Measurements from ENCODE around the gene UPF1.
"Not testable (repeated sequence)": the region's sequence is repeated elsewhere in the genome, so short reads cannot be mapped to it uniquely, and the experiment has no call there.

UPF1 gene

GRCh38 chr19:18894254-18895037 lies 62.7 kb downstream of the UPF1 start:
- FAIRE-seq (no peak), DNase-seq (ENCODE audit: extremely low spot score, insufficient read length, low read depth) (no peak)

DNA sequence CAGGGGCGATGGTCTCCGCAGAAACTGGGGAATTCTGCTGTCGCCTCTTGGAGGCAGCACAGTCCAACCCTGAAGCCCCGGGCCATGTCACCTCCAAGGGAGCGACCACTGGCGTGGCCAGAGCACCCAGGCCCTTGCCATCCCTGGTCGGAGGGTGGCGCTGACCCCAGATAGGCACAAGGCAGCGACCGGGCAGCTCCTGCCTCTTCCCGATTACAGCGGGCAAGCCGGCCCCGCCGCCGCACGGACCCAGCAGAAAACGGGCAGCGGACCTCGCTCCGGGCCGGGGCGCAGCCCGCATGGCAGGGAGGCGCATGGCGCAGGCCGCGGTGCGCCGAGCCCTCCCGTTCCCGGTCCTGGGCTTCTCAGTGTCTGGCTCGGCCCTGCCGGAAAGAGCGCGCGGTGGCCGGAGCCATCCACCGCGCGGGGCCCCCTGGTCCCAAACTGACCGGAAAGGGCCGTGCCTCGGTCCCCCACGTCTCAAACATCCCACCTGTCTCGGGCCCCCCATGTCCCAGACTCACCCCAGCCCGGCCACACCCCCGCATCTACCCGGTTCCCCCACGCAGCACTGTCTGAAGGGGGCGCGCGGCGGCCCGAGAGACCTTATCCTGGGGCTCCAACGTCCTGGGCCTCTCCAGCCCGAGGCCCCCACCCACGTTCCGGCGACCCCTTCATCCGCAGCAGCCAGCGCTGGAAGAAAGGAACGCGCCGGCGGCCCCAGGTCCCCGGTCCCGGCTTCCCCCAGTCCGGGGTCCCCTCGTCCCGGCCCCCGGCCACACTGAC lies 63.5 kb downstream of the UPF1 start:
- FAIRE-seq (no peak), DNase-seq (ENCODE audit: extremely low spot score, insufficient read length, low read depth) (no peak)

GRCh38 chr19:18895824-18896341 lies 64.1 kb downstream of the UPF1 start, which contains the start of gene CERS1:
Gene CERS1 (minus strand): TSS chr19:18896158. CDS start chr19:18896072, 86 bp downstream.
- FAIRE-seq, result no peak
- no peak for DNase-seq (ENCODE audit: extremely low spot score, insufficient read length, low read depth)

DNA sequence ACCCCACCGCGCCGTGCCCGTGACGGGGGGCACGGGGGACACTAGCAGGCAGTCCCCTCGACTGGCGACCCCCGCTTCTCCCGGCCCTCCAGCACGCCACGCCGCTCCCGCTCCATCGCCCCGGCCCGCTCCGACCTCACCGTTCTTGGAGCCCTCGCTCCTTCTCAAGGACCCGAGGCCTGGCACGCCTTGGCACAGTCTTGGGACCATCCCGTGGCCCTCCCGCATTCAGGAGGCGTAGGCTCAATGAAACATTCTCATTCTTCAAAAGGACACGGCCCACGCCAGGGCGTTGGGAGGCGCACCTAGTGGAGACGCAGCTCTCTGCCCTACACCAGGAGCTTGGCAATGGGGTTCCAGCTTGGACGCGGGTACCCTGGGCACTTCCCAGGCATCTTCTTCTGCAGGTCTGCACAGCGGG lies 64.7 kb downstream of the UPF1 start:
- FAIRE-seq (no peak), DNase-seq (ENCODE audit: extremely low spot score, insufficient read length, low read depth) (no peak)

DNA sequence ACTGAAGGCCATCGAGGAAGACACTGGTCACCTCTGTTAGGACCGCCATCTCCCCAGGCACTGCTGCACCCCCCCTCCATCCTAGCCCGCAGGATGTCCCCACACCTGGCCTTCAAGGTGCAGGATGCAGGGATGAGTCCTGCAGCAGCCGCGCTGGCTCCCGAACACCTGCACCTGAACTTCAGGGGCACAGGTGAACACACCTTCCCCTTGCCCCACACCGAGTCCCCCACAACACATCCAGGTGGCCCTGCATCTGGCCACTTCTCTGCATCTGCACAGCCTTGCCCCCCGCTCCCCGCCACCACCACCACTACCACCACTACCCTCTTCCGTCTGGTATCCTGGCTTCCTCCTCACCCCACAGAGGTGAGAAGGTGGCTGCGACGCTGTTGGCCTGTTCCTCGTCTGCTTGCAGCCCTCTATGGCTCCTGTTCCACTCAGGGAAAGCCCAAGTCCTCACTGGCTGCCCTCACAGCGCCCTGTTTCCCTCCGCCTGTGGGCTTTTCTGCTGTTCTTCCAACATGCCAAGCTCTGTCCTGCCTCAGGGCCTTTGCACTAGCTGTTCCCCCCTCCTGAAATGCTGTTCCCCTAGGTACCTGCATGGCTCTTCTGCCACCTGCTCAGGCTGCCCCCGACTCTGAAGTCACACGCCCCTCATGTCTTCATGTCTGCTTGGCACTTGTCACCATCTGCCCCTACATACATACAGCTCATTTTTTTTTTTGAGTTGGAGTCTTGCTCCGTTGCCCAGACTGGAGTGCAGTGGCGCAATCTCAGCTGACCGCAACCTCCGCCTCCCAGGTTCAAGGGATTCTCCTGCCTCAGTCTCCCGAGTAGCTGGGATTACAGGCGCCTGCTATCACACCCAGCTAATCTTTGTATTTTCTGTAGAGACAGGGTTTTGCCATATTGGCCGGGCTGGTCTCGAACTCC lies 65.6 kb downstream of the UPF1 start:
- DNase-seq (ENCODE audit: extremely low spot score, insufficient read length, low read depth) (no peak), FAIRE-seq (no peak)

DNA sequence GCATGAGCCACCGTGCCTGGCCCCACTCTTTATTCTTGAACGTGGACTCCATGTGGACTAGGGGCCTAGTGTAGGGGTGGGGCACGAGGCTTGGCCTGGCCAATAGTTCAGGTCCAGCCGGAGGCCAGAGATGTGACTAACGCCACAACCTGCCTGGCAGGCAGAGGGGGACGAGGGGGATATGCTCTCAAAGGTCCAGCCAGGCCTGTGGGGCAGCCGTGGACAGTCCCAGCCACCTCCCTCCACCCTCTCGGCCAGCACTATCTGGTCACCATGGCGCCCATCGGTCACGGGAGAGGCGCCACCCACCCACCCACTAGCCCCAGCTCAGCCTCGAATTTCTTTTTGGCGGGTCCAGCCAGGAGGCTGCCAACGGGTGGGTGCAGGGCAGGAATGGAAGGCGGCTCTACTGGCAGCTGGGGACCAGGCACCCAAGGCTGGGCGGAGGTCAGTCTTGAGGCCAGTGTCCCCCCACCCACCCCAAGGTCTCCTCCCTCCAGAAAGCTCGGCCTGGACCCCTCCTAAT lies 66.4 kb downstream of the UPF1 start:
- FAIRE-seq (no peak), DNase-seq (ENCODE audit: extremely low spot score, insufficient read length, low read depth) (no peak)

GRCh38 chr19:18898607-18899408 lies 67.0 kb downstream of the UPF1 start:
- DNase-seq (ENCODE audit: extremely low spot score, insufficient read length, low read depth), result no peak
- FAIRE-seq, result no peak

DNA sequence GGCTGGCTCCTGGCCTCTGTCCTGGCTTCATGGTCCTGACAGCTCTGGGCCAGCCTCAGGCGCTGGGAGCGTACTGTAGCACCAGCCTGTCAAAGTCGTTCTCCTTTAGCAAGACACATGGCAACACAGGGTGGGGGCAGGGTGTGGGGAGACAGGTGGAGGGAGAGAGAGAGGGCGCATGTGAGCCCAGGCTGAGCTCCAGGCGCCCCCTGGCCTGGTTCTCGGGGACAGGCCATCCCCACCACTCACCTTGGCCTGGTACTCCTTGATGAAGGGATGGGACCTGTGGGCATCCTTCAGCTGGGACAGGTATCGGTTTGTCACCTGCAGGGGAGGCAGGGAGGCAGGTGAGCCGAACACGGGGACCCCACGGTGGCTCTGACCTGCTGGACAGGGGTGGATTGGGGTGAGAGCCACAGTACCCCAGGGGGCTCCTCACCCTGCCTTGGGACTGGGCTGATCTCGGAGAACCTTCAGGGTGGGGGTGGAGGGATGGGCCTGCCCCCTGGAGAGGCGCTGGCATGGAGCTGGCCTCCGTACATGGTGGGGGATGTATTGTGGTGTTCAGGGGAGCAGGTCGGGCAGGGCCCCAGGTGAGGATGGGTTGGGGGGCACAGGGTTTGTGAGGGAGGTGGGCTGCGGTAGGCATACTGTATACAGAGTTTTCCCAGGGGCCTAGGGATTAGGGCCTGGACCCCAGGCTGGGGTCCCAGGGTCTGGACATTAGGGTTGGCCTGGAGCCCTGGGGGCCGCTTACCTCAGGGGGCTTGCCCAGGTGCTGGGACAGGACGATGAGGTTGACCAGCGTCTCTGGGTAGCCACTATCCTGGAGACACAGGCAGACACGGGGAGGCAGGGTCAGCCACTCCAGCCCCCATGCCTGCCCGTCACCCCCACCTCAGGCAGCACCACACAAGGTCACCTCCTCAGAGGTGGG lies 68.1 kb downstream of the UPF1 start:
- FAIRE-seq, result no peak
- DNase-seq (ENCODE audit: extremely low spot score, insufficient read length, low read depth), result no peak

- DNase-seq (ENCODE audit: extremely low spot score, insufficient read length, low read depth) (no peak), FAIRE-seq (no peak)
Measured at GRCh38 chr19:18900700-18901481, 69.1 kb downstream of the UPF1 start.

GRCh38 chr19:18901491-18901890 lies 69.7 kb downstream of the UPF1 start:
- DNase-seq (ENCODE audit: extremely low spot score, insufficient read length, low read depth) (no peak), FAIRE-seq (no peak)

- FAIRE-seq; DNase-seq (ENCODE audit: extremely low spot score, insufficient read length, low read depth): not testable (repeated sequence)
Measured at GRCh38 chr19:18902519-18902918, 70.8 kb downstream of the UPF1 start.

GRCh38 chr19:18903156-18904037 lies 71.6 kb downstream of the UPF1 start:
- DNase-seq (ENCODE audit: extremely low spot score, insufficient read length, low read depth), result no peak
- FAIRE-seq, result no peak

DNA sequence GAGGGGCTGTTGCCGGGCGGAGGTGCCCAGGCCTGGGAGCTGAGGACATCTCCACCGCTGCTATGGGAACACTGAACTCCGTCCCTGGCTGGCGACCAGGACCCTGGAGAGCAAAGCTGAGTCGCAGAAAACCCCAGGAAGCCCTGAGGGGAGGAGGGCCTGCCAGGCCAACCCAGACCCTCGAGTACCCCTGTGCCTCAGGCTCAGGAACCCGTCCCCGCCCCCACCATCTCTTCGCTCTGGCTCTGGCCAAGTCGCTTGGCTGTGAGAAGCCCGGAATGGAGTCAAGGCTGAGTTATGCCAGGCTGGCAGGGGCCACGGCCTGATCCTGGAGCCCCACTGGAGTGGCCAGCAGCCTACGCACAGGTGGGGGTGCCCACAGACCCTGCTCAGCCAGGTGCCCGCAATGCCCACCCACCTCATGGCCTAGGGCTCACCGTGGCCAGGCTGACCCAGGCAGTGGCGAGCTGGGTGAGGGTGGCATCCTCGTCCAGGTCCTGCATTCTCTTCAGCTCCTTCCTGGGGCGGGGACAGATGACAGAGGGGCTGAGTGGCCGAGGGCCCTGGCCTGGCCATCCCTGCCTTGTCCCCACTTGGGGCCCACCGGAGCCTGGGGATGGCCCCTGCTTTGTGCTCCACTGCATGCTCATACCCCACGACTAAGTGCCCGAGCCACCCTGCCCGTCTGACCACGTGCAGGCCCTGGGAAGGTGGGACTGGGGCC lies 72.7 kb downstream of the UPF1 start:
- FAIRE-seq, result no peak

GRCh38 chr19:18905058-18905456 lies 73.3 kb downstream of the UPF1 start:
- DNase-seq (ENCODE audit: extremely low spot score, insufficient read length, low read depth) (no peak), FAIRE-seq (no peak)

More for the DNA sequence above, 72.7 kb downstream of the UPF1 start:
- no peak for DNase-seq (ENCODE audit: extremely low spot score, insufficient read length, low read depth)

GRCh38 chr19:18905513-18906236 lies 73.9 kb downstream of the UPF1 start:
- FAIRE-seq (no peak), DNase-seq (ENCODE audit: extremely low spot score, insufficient read length, low read depth) (no peak)
